HG02938 (cell line): ENCODE data around the gene CPNE4.

Source experiments
- ATAC-seq: cut with Tn5 transposase; IDR thresholded peaks from one replicate; pipeline ENCODE4 v1.9.1; 2021; ENCODE audit warnings: mild to moderate bottlenecking, moderate library complexity; ENCODE audit not compliant: unreplicated experiment

CPNE4 gene

DNA sequence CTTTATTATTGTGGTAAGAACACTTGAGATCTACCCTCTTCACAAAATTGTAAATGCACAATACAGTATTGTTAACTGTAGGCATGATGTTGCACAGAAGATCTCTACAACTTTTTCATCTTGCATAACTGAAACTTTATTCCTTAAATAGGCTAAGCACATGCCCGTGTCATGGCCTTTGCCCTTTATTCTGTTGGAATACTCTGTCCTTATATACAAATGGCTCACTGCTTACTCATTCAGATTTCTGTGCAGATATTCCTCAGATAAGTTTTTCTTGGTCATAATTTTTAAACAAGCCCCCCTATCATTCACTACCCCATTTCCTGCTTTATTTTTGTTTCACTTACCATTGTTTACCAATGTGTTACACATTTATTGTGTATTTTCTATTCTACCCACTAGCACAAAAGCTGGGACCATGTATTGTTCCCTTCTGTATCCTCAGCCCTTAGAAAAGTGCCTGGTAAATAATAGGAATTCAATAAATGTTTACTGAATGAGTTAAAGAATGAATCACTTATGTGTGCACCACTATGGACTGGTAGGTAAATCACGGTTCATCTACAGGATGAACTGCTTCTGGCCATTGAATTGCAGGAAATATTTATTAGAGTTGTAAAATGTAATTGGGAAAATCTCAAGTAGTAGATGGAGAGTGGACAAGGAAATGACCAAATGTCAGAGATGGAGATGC is 151.0 kb downstream of the CPNE4 start:
- ATAC-seq = no peak

GRCh38 chr3:131883086-131883485 is 151.7 kb downstream of the CPNE4 start:
- ATAC-seq = no peak

GRCh38 chr3:131881777-131882176 is 153.0 kb downstream of the CPNE4 start:
- ATAC-seq = no peak

GRCh38 chr3:131880948-131881347 is 153.9 kb downstream of the CPNE4 start:
- ATAC-seq = no peak

DNA sequence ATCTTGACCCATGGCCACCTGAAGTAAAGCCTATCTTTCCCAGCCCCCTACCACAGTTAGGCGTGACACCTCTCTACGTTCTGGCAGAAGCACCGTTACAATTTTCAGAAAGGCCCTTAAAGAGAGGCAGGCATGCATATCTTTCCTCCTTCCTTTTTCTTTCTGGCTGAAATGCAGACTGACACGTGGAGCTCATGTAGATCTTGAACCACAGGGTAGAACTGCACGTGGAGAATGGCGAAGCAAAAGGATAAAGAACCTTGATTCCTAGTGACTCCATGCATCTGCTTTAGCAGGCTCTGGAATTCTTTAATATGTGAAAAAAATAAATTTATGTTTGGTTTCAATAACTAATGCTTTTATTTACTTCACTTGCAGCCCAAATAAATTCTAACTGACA is 166.6 kb downstream of the CPNE4 start:
- ATAC-seq = no peak

- ATAC-seq = no peak
These were observed 178.6 kb downstream of the CPNE4 start for GRCh38 chr3:131856171-131856570.

GRCh38 chr3:131850223-131850622 is 184.6 kb downstream of the CPNE4 start:
- ATAC-seq = no peak

GRCh38 chr3:131849616-131850015 is 185.2 kb downstream of the CPNE4 start:
- no peak for ATAC-seq

- no peak for ATAC-seq
These were observed 186.8 kb downstream of the CPNE4 start for GRCh38 chr3:131847966-131848510.

DNA sequence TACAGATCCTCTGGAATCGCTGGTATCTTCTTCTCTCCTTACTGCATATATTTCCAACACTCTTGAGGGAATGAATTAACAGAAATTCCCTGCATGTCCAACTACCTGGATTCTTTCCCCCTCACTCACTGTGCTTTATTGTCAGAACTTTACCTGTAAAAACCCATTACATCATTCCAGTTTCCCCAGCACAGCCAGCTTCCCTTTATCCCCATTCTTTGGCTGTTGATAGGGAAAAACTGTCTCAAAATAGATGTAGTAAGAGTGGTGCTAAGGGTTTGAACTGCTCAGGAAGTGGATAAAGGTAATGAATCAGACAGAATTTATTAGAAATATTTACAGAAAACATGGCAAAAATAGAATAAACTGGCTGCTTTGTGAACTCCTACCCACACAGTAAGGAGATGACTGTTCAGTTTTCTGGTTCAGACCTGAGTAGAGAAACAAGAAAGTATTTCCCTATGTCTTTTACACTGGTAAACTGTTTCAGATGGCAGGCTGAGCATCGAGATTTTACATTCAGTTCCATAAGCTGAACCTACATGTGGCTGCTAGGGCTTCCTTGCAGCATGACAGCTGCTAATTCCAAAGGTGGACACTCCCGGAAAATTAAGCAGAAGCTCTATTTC is 188.4 kb downstream of the CPNE4 start:
- ATAC-seq = no peak

GRCh38 chr3:131843174-131843573 is 191.6 kb downstream of the CPNE4 start:
- no peak for ATAC-seq

- no peak for ATAC-seq
These were observed 194.5 kb downstream of the CPNE4 start for GRCh38 chr3:131840156-131840797.

DNA sequence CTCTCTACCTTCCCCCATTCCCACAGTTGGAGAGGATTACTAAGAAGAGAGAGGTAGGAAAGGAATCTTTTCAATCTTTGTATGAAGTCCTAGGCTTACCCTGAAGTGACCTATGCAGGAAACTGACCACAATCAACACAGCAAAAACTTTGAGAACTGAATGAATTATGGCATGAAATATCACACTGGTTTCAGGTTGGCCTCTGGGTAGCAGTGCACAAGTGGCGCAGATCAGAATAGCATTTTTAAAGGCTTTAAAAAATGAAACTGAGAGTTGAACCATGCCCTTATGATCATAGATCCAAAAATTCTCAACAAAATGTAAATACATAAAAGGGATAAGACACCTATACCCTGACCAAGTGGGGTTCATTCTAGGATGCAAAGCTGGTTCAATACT is 198.9 kb downstream of the CPNE4 start:
- ATAC-seq = no peak

GRCh38 chr3:131831608-131832007 is 203.2 kb downstream of the CPNE4 start:
- no peak for ATAC-seq

DNA sequence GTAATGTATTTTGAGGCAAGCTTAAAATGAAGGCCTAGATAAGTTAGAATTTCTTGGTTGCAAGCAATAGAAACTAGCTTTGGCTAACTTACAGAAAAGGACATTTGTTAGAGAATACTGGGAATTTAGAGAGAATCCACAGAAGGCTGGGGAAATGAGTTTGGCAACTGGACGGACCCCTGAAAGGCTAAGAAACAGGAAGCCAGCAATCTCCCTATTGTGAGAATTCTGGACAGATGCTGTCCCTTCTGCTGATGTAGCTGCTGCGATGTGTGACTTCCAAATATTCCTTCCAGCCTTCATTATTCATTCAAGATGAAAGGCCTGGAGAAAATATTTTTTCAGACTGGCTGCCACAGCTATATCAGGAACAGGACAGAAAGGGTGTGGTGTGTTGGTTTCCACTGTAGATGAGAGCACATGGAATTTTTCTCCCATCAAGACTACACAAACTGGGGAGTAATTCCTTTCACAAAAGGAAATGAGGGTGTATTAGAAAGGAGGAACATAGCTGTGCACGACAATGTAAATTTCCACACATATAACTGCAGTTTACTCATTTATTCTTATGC is 213.5 kb downstream of the CPNE4 start:
- ATAC-seq = no peak

DNA sequence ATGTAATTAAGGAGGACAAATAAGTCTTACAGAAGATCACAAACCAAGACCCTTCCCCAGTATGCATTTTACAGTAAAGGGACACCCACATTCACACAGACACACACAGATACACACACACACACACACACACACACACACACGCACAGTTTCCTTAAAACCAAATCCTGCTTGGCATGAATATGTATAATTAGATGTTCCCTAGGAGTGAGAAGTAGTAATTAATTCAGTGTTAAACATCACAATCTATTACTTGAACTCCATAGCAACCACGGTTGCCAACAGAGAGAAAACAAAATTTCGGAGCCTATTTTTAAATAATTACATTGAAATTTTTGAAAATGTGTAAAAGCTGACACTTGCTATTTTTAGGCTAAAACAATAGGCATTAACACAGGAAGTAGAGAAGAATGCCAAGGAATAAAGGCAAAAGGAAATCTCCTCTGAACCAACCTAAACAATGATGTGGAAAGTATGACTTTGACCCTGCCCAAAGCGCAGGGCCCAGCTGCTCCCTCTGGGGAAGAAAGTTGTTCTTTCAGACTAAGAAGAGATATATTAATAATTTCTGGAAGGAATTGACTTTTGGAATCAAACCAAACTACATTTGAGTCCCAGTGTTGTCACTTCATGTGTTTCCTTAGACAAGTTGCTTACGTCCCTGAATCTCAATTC is 215.3 kb downstream of the CPNE4 start:
- ATAC-seq = no peak

GRCh38 chr3:131812433-131812832 is 222.4 kb downstream of the CPNE4 start:
- ATAC-seq = no peak

DNA sequence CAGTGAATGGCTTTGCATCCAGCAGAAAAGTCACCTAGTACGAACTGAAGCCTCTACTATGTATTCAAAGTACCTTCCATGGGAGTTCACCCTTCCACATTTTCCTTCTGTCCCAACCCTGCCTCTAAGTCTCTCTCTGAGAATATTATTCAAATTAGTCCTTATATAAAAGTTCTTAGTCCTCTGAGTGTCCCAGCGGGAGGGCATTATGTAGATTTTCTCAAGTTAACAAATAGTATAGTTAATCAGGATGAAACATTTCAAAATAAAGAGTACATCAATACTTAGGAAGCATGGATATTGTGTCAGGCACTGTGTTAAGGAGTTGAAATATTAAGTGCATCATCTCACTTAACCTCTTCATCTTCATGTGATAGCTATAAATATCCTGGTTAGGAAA is 223.3 kb downstream of the CPNE4 start:
- no peak for ATAC-seq

- ATAC-seq = peak; percentile 79
These were observed 227.0 kb downstream of the CPNE4 start for GRCh38 chr3:131807822-131808221.

- no peak for ATAC-seq
These were observed 228.1 kb downstream of the CPNE4 start for GRCh38 chr3:131806736-131807135.

DNA sequence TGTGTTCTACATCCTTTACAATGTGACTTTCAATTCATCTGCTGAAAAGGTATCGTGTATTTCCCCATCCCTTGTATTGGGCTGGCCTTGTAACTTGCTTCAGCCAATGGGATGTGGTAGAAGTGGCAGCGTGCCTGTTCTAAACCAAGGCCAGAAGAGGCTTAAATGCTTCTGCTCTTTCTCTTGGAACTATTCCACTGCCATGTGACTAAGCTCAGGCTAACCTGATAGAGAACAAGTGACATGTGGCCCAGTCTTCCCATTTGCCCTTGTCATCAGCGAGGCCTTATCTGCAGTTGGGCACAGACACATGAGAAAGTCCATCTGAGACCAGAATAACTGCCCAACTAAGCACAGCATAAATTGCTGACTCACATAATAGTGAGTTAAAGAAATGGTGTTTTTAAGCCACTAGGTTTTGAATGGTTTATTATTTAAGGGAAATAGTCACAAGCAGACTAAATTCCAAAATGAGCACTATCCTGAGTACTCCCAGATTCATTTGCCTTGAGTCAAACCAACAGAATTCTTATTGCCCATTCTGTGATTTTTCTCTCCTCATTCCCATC is 230.2 kb downstream of the CPNE4 start:
- no peak for ATAC-seq
